Breast epithelium (tissue), 4 donors: Measurements from ENCODE around the gene TIGD1. TPM values are rescaled to one million over a fixed set of nuclear protein-coding genes. Genes with fewer than 3 reads are reported as not detected.

ENCODE experiments used
- DNase-seq, 2 donors: peaks; one replicate each; pipeline ENCODE4 v3.0.0-alpha.2; 2019; ENCODE audit warnings: low spot score in 2 of 2
- H3K27ac ChIP-seq, 2 donors: fragments of 200-600 bp; sonication (generic) in 1 of 2; one replicate each; pipeline ENCODE4 v1.5.1; 2016 to 2019; ENCODE audit warnings: mild to moderate bottlenecking in 1 of 2
- H3K27me3 ChIP-seq, 2 donors: fragments of 200-600 bp; sonication (generic) in 1 of 2; one replicate each; pipeline versions ENCODE4 v1.5.1 to v1.6.0; 2017 to 2019; ENCODE audit warnings: control low read depth in 1 of 2, mild to moderate bottlenecking in 1 of 2
- H3K36me3 ChIP-seq: fragments of 200-600 bp; one replicate; pipeline ENCODE4 v1.5.1; 2019
- H3K4me1 ChIP-seq, 2 donors: fragments of 200-600 bp; sonication (generic); one replicate each; pipeline ENCODE4 v1.5.1; 2016 to 2019; ENCODE audit warnings: control low read depth in 1 of 2
- H3K4me3 ChIP-seq, 3 donors: fragments of 200-600 bp; sonication (generic); 1 replicate in 2 of 3; 2 replicates in 1 of 3; pipeline ENCODE4 v1.5.1; 2016 to 2019; ENCODE audit warnings: mild to moderate bottlenecking in 3 of 3, moderate library complexity in 2 of 3
- H3K9me3 ChIP-seq, 2 donors: fragments of 200-600 bp; sonication (generic) in 1 of 2; one replicate each; pipeline ENCODE4 v1.5.1; 2016 to 2019; ENCODE audit warnings: control low read depth in 1 of 2
- POLR2A ChIP-seq: fragments of 450-650 bp; IDR thresholded peaks from one replicate; pipeline ENCODE4 v1.6.1; 2016; ENCODE audit warnings: antibody characterized with exemption, mild to moderate bottlenecking, moderate library complexity
- POLR2AphosphoS5 ChIP-seq, 3 donors: sonication (generic); formaldehyde crosslinking; IDR thresholded peaks; one replicate each; pipeline ENCODE4 v1.6.1; 2017; ENCODE audit warnings: antibody characterized with exemption in 3 of 3
- intact Hi-C: fragments of 100-400 bp; cut with DNase I; formaldehyde crosslinking; loops from one replicate; pipeline ENCODE4 v1.15.1; 2023; ENCODE audit warnings: low total_unique reads
- total RNA-seq, 3 donors: library from RNA; depleted of rRNA; stranded (reverse); fragments of >200 nt; gene quantifications; one replicate each; pipeline ENCODE4 v1.1.0, GENCODE V29; 2016
- TF ChIP-seq, protein P1 (sequence below), 3 donors: fragments of 450-650 bp; IDR thresholded peaks; one replicate each; pipeline ENCODE4 v1.5.1; 2016 to 2017; ENCODE audit warnings: antibody characterized with exemption in 3 of 3, mild to moderate bottlenecking in 3 of 3, moderate library complexity in 3 of 3

The TIGD1 gene
- total RNA-seq, 3 donors from 2014 or later, result 2.9 to 5.6 (median 5.0) TPM

DNA sequence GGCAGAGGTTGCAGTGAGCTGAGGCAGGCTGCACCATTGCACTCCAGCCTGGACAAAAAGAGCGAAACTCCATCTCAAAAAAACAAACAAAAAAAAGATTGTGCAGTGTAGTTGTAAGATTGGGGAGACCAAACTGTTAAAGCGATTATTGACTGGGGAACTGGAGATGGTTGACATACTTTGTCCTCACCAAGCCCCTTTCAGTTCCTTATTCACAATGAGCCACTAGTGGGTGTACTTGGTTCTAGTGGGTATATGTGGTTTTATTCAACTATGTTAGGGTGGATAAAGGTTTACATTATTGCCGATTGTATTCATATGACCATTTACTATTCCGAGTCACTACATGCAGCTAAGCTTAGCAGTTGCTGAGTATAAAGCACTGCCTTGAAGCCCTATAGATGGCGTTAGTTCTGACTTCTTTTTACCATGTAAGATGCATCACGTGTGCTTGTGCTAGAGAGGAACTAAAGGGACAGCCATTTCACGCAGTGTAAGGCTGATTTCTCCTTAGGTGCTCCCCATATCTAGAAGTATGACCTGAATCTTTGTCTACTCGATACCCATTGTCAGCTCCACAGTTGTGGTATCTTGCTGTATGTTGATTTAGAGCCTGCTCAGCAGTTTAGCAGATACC is 12.3 kb upstream of the TIGD1 start:
- intact Hi-C loops, result no loop called here
- Histone ChIP-seq H3K4me1 (no peaks in the 10 kb centered on the region), H3K27ac (no peak overlapping the region), H3K4me3 (no peak overlapping the region), H3K27me3 (no peaks in the 10 kb centered on the region), H3K36me3 (no peaks in the 10 kb centered on the region), H3K9me3 (no peaks in the 10 kb centered on the region)
- no peak for DNase-seq
- TF ChIP-seq, protein P1, sequence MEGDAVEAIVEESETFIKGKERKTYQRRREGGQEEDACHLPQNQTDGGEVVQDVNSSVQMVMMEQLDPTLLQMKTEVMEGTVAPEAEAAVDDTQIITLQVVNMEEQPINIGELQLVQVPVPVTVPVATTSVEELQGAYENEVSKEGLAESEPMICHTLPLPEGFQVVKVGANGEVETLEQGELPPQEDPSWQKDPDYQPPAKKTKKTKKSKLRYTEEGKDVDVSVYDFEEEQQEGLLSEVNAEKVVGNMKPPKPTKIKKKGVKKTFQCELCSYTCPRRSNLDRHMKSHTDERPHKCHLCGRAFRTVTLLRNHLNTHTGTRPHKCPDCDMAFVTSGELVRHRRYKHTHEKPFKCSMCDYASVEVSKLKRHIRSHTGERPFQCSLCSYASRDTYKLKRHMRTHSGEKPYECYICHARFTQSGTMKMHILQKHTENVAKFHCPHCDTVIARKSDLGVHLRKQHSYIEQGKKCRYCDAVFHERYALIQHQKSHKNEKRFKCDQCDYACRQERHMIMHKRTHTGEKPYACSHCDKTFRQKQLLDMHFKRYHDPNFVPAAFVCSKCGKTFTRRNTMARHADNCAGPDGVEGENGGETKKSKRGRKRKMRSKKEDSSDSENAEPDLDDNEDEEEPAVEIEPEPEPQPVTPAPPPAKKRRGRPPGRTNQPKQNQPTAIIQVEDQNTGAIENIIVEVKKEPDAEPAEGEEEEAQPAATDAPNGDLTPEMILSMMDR (IDR thresholded peaks at IDR 0.05), result no peak
- TF ChIP-seq POLR2AphosphoS5 (IDR thresholded peaks at IDR 0.05), result no peak
- TF ChIP-seq POLR2A, result no peak

GRCh38 chr2:232556426-232556825 is 6.1 kb upstream of the TIGD1 start:
- Histone ChIP-seq H3K4me3 (no peak overlapping the region), H3K4me1 (peaks cover 0 to 7% of the 10 kb centered on the region in 2 donors), H3K9me3 (no peaks in the 10 kb centered on the region), H3K36me3 (no peaks in the 10 kb centered on the region), H3K27ac (no peak overlapping the region), H3K27me3 (no peaks in the 10 kb centered on the region)
- no peak for DNase-seq
- TF ChIP-seq, protein P1 (IDR thresholded peaks at IDR 0.05), result no peak
- TF ChIP-seq POLR2AphosphoS5 (IDR thresholded peaks at IDR 0.05) (no peak), POLR2A (no peak)
- intact Hi-C loops, result no loop called here

DNA sequence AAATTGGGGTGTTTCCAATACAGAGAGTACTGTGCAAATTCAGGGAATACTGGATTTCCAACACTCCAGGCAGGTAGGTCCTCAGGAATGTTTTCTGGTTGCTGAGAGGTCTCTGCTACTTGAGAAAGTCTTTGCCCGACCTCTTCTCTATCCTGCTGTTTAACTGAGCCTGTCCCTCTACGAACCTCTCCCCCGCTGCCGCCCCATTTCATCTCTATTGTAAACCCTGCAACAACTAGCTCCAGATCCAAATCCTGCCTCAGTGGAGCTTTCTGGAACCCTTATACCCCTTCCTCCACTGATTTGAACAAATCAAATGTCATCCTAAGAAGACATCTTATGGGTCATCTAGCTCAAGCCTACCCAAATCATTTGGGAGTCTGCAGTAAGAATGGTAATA is 1.4 kb upstream of the TIGD1 start:
- DNase-seq, result no peak

DNA sequence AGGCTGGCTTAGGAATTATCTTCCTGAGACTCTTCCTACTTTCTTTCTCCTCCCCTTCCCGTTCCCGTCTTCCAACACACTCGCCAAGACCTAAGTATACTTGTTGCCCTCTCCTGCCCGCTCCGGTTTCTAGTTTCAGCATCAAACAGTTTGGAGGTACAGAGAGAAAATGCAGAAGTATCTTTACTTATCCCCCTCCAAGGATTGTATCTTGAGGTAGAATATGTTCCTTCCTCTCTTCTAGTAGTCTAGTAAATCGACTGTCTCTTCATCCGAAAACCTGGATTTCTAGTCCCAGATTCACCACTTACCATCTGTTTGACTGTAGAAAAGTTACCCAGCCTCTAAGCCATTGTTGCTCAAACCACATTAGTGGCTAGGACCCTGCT is 887 bp upstream of the TIGD1 start:
- DNase-seq, result no peak
- peaks cover 0 to 7% of the 10 kb centered on the region in 2 donors for H3K4me1 ChIP-seq
- peak overlapping the region; percentile 98 to 99 for H3K27ac ChIP-seq
- TF ChIP-seq POLR2A, result no peak
- TF ChIP-seq, protein P1 (IDR thresholded peaks at IDR 0.05), result no peak
- no peak for TF ChIP-seq POLR2AphosphoS5 (IDR thresholded peaks at IDR 0.05)
- peak overlapping the region; percentile 87 to 93 (median 87) for H3K4me3 ChIP-seq
- H3K36me3 ChIP-seq, result no peaks in the 10 kb centered on the region
- intact Hi-C loops, result no loop called here
- H3K27me3 ChIP-seq, result no peaks in the 10 kb centered on the region
- no peaks in the 10 kb centered on the region for H3K9me3 ChIP-seq

More for the DNA sequence above, 1.4 kb upstream of the TIGD1 start:
- peak overlapping the region in 1 of 2 donors; percentile 98 for H3K27ac ChIP-seq
- peak overlapping the region; percentile 87 to 93 (median 87) for H3K4me3 ChIP-seq
- intact Hi-C loops, result no loop called here
- TF ChIP-seq POLR2AphosphoS5 (IDR thresholded peaks at IDR 0.05), result no peak
- TF ChIP-seq POLR2A, result no peak
- H3K27me3 ChIP-seq, result no peaks in the 10 kb centered on the region
- no peaks in the 10 kb centered on the region for H3K9me3 ChIP-seq
- no peaks in the 10 kb centered on the region for H3K36me3 ChIP-seq
- H3K4me1 ChIP-seq, result peaks cover 0 to 7% of the 10 kb centered on the region in 2 donors

DNA sequence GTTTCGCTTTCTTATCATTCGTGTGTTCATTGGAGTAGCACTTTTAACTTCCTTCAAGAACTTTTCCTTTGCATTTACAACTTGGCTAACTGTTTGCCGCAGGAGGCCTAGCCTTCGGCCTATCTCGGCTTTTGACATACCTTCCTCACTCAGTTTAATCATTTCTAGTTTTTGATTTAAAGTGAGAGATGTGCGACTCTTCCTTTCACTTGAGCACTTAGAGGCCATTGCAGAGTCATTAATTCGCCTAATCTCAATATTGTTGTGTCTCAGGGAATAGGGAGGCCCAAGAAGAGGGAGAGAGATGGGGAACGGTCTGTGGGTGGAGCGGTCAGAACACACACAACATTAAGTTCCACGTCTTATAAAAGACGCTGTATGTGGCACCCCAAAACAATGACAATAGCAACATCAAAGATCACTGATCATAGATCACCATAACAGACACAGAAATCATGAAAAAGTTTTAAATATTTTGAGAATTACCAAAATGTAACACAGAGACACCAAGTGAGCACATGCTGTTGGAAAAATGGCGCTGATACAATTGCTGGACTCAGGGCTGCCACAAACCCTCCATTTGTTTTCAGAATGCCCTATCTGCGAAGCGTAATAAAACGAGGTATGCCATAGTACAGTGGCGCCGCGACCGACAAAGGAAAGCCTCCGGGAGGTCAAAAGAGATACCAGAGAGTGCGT is 553 bp downstream of the TIGD1 start:
- no peak for DNase-seq
- intact Hi-C loops, result no loop called here

More for the DNA sequence above, 553 bp downstream of the TIGD1 start:
- TF ChIP-seq, protein P1 (IDR thresholded peaks at IDR 0.05), result no peak
- TF ChIP-seq POLR2A, result no peak
- no peak for TF ChIP-seq POLR2AphosphoS5 (IDR thresholded peaks at IDR 0.05)
- H3K4me3 ChIP-seq, result peak overlapping the region; percentile 87 to 93 (median 87)
- H3K27me3 ChIP-seq, result no peaks in the 10 kb centered on the region
- peaks cover 0 to 7% of the 10 kb centered on the region in 2 donors for H3K4me1 ChIP-seq
- H3K36me3 ChIP-seq, result no peaks in the 10 kb centered on the region
- H3K27ac ChIP-seq, result peak overlapping the region; percentile 98 to 99
- H3K9me3 ChIP-seq, result no peaks in the 10 kb centered on the region
